Fibroblast of the conjunctiva (primary cell): ENCODE results near the gene PRSS23.

Source experiments
- DNase-seq: peaks from one replicate; pipeline ENCODE4 v3.0.0-alpha.2; 2010; ENCODE audit warnings: low read depth

PRSS23 gene

GRCh38 chr11:86790867-86791849 is 9.2 kb upstream of the PRSS23 start:
- no peak for DNase-seq

- DNase-seq, result no peak
These were observed 8.2 kb upstream of the PRSS23 start for GRCh38 chr11:86792150-86792549.

- DNase-seq, result no peak
These were observed 7.0 kb upstream of the PRSS23 start for GRCh38 chr11:86793307-86793706.

- DNase-seq, result no peak
These were observed 4.8 kb upstream of the PRSS23 start for GRCh38 chr11:86795511-86795910.

GRCh38 chr11:86795949-86796348 is 4.4 kb upstream of the PRSS23 start:
- DNase-seq, result no peak

GRCh38 chr11:86797133-86797532 is 3.2 kb upstream of the PRSS23 start:
- DNase-seq, result no peak

- peak; percentile 72 for DNase-seq
These were observed 1.4 kb upstream of the PRSS23 start for GRCh38 chr11:86798988-86799387.

GRCh38 chr11:86799680-86800075 is 664 bp upstream of the PRSS23 start:
- DNase-seq, result no peak

- no peak for DNase-seq
These were observed 574 bp downstream of the PRSS23 start for GRCh38 chr11:86800960-86801272.

- no peak for DNase-seq
These were observed 1.0 kb downstream of the PRSS23 start for GRCh38 chr11:86801364-86801763.

GRCh38 chr11:86802146-86802545 is 1.8 kb downstream of the PRSS23 start:
- no peak for DNase-seq

- DNase-seq, result peak; percentile 55
These were observed 2.3 kb downstream of the PRSS23 start for GRCh38 chr11:86802601-86803051.

GRCh38 chr11:86803136-86804045 is 3.0 kb downstream of the PRSS23 start:
- no peak for DNase-seq

- no peak for DNase-seq
These were observed 4.6 kb downstream of the PRSS23 start for GRCh38 chr11:86804951-86805350.

GRCh38 chr11:86805873-86806310 is 5.5 kb downstream of the PRSS23 start:
- no peak for DNase-seq

GRCh38 chr11:86806903-86807302 is 6.6 kb downstream of the PRSS23 start:
- DNase-seq, result no peak

- DNase-seq, result no peak
These were observed 7.0 kb downstream of the PRSS23 start for GRCh38 chr11:86807360-86807759.

- no peak for DNase-seq
These were observed 9.2 kb downstream of the PRSS23 start for GRCh38 chr11:86809561-86809960.

- no peak for DNase-seq
These were observed 9.9 kb downstream of the PRSS23 start for GRCh38 chr11:86810288-86810687.

GRCh38 chr11:86811637-86812321 is 11.4 kb downstream of the PRSS23 start:
- peak; percentile 40 for DNase-seq

GRCh38 chr11:86812322-86812670 is 12.0 kb downstream of the PRSS23 start:
- no peak for DNase-seq

- no peak for DNase-seq
These were observed 12.6 kb downstream of the PRSS23 start for GRCh38 chr11:86812981-86813380.
